Smooth muscle cell (in vitro differentiated cells): ENCODE results near the gene BTBD7. TPM values are rescaled to one million over a fixed set of nuclear protein-coding genes. Genes with fewer than 3 reads are reported as not detected.

Experiments used
- DNase-seq: peaks from one replicate; lab custom pipeline; 2025; ENCODE audit not compliant: unreplicated experiment; lab: John Stamatoyannopoulos, UW
- H2AFZ ChIP-seq: fragments of 200-600 bp; sonication (generic); 2 replicates; pipeline ENCODE4 v1.6.0; 2016; ENCODE audit warnings: antibody characterized with exemption, low read depth, mild to moderate bottlenecking
- H3F3A ChIP-seq: fragments of 200-600 bp; sonication (generic); 2 replicates; pipeline ENCODE4 v1.6.0; 2017; ENCODE audit warnings: antibody characterized with exemption, low read depth
- H3K27ac ChIP-seq: fragments of 200-600 bp; sonication (generic); 2 replicates; pipeline ENCODE4 v1.5.1; 2016; ENCODE audit warnings: low read depth, mild to moderate bottlenecking
- H3K27me3 ChIP-seq: fragments of 200-600 bp; sonication (generic); 2 replicates; pipeline ENCODE4 v1.6.1; 2016; ENCODE audit warnings: low read depth, mild to moderate bottlenecking
- H3K36me3 ChIP-seq: fragments of 200-600 bp; sonication (generic); 2 replicates; pipeline ENCODE4 v1.5.1; 2016; ENCODE audit warnings: low read depth
- H3K4me1 ChIP-seq: fragments of 200-600 bp; sonication (generic); 2 replicates; pipeline ENCODE4 v1.5.1; 2016; ENCODE audit warnings: low read depth
- H3K4me2 ChIP-seq: fragments of 200-600 bp; sonication (generic); 2 replicates; pipeline ENCODE4 v1.6.0; 2016; ENCODE audit warnings: mild to moderate bottlenecking
- H3K4me3 ChIP-seq: fragments of 200-600 bp; sonication (generic); 2 replicates; pipeline ENCODE4 v1.5.1; 2016; ENCODE audit warnings: mild to moderate bottlenecking
- H3K79me2 ChIP-seq: fragments of 200-600 bp; sonication (generic); 2 replicates; pipeline ENCODE4 v1.6.0; 2016; ENCODE audit warnings: low read depth, mild to moderate bottlenecking
- H3K9ac ChIP-seq: fragments of 200-600 bp; sonication (generic); 2 replicates; pipeline ENCODE4 v1.6.0; 2016; ENCODE audit warnings: low read depth
- H3K9me3 ChIP-seq: fragments of 200-600 bp; sonication (generic); replicated peaks from 2 replicates; pipeline ENCODE4 v1.5.1; 2016; ENCODE audit warnings: low read depth
- H4K20me1 ChIP-seq: fragments of 200-600 bp; sonication (generic); 2 replicates; pipeline ENCODE4 v1.6.0; 2016; ENCODE audit warnings: low read depth
- WGBS: methylation state at CpG from one replicate; pipeline ENCODE4 v1.1.7; 2016; ENCODE audit warnings: low lambda C conversion rate; 5-methylcytosine and 5-hydroxymethylcytosine counted together
- polyA plus RNA-seq: library from polyadenylated mRNA; unstranded; fragments of >200 nt; fragmentation: Nextera tagmentation; extraction: Ambion mirVana; gene quantifications from 2 replicates; pipeline ENCODE4 v1.2.1, GENCODE V29; 2016
- total RNA-seq: library from RNA; depleted of rRNA; stranded (reverse); fragments of >200 nt; gene quantifications from 2 replicates; pipeline ENCODE4 v1.2.3, GENCODE V29; 2014
- TF ChIP-seq, protein P1 (sequence below): fragments of 200-600 bp; sonication (generic); IDR thresholded peaks from 2 replicates; pipeline ENCODE4 v1.5.1; 2017; ENCODE audit warnings: borderline replicate concordance, mild to moderate bottlenecking, antibody characterized with exemption; ENCODE audit not compliant: insufficient read depth, poor library complexity, severe bottlenecking

Gene BTBD7
- total and polyA plus RNA-seq, 2 experiments from 2014 or later, result 14.1 to 34.7 TPM

DNA sequence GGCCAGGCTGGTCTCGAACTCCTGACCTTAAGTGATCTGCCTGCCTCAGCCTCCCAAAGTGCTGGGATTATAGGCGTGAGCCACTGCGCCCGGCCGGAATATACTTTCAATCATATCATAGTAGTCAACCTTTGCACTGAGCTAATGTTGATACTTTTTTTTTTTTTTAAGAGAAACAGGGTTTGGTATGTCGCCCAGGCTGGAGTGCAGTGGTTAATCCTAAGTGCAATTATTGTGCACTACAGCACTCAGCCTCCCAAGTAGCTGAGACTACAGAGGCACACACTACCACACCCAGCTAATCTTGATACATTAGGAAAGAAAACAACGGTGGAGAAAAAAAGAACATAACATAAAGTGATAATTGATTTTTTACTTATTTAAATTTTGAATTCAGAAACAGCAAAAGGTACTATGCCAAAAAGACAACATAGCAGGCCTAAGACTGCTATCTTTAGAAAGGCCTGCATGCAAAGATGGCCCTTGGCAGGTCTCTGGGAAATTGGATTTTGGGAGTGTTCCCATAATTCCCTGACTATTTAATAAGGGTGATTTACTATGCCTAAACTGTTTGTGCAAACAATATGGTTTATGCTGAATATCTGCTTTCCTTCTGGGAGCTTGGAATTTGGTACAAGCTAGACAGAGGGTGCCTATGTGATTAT lies 15.5 kb downstream of the BTBD7 start:
- H3F3A ChIP-seq, result peaks cover 14% of the 10 kb centered on the region
- WGBS, result 89% methylated on average over 7 of the region's 7 CpGs
- no peaks in the 10 kb centered on the region for H3K36me3 ChIP-seq
- no peak overlapping the region for H3K9ac ChIP-seq
- H3K27me3 ChIP-seq, result no peaks in the 10 kb centered on the region
- TF ChIP-seq, protein P1, sequence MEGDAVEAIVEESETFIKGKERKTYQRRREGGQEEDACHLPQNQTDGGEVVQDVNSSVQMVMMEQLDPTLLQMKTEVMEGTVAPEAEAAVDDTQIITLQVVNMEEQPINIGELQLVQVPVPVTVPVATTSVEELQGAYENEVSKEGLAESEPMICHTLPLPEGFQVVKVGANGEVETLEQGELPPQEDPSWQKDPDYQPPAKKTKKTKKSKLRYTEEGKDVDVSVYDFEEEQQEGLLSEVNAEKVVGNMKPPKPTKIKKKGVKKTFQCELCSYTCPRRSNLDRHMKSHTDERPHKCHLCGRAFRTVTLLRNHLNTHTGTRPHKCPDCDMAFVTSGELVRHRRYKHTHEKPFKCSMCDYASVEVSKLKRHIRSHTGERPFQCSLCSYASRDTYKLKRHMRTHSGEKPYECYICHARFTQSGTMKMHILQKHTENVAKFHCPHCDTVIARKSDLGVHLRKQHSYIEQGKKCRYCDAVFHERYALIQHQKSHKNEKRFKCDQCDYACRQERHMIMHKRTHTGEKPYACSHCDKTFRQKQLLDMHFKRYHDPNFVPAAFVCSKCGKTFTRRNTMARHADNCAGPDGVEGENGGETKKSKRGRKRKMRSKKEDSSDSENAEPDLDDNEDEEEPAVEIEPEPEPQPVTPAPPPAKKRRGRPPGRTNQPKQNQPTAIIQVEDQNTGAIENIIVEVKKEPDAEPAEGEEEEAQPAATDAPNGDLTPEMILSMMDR, result no peak
- peak overlapping the region; percentile 80 for H3K27ac ChIP-seq
- peaks cover 3% of the 10 kb centered on the region for H3K4me1 ChIP-seq
- peaks cover 100% of the 10 kb centered on the region for H4K20me1 ChIP-seq
- DNase-seq, result no peak
- no peak overlapping the region for H2AFZ ChIP-seq
- peaks cover 92% of the 10 kb centered on the region for H3K79me2 ChIP-seq
- peak overlapping the region; percentile 55 for H3K4me2 ChIP-seq
- no peak overlapping the region for H3K4me3 ChIP-seq
- no peaks in the 10 kb centered on the region for H3K9me3 ChIP-seq

DNA sequence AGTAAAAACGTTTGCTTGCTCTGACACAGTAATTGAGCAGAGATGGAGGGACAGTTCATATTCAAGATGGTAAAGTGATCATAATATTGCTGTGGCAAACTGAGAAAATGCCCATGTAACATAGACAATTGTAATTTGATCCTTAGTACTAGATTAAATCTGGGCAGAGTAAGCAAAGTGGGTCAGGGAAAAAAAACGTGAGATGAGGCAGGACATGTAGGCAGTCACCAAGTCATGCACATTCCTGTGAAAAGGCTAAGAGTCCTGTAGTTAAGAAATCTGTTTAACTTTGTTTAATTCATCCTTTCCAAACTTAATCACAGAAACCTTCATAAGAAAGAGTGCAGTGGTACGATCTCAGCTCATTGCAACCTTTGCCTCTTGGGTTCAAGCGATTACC lies 16.1 kb downstream of the BTBD7 start:
- H3K9ac ChIP-seq, result no peak overlapping the region
- peaks cover 3% of the 10 kb centered on the region for H3K4me1 ChIP-seq
- H3K79me2 ChIP-seq, result peaks cover 92% of the 10 kb centered on the region
- H3K36me3 ChIP-seq, result no peaks in the 10 kb centered on the region
- TF ChIP-seq, protein P1, result no peak
- no peaks in the 10 kb centered on the region for H3K27me3 ChIP-seq
- no peak overlapping the region for H2AFZ ChIP-seq
- H3K27ac ChIP-seq, result peak overlapping the region; percentile 80
- peaks cover 14% of the 10 kb centered on the region for H3F3A ChIP-seq
- H4K20me1 ChIP-seq, result peaks cover 100% of the 10 kb centered on the region
- WGBS, result 84% methylated on average over 4 of the region's 4 CpGs
- DNase-seq, result no peak
- peak overlapping the region; percentile 55 for H3K4me2 ChIP-seq
- H3K9me3 ChIP-seq, result no peaks in the 10 kb centered on the region
- no peak overlapping the region for H3K4me3 ChIP-seq

DNA sequence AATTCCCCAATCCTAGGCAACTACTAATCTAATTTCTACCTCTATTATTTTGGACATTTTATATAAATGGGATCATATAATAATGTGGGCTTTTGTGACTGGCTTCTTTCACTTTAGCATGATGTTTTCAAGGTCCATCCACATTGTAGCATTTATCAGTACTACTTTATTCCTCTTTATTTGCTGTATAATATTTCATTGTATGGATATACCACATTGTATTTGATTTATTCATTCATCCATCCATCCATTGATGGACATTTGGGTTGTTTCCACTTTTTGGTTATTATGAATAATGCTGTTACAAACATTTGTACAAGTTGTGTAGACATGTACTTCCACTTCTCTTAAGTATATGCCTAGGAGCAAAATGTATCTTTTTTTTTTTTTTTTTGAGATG lies 17.3 kb downstream of the BTBD7 start:
- Histone ChIP-seq H3K4me3 (no peak overlapping the region), H3K9me3 (no peaks in the 10 kb centered on the region), H4K20me1 (peaks cover 99% of the 10 kb centered on the region), H3K27me3 (no peaks in the 10 kb centered on the region), H3K36me3 (no peaks in the 10 kb centered on the region), H3K4me2 (no peak overlapping the region), H3K9ac (no peak overlapping the region), H3F3A (peaks cover 14% of the 10 kb centered on the region), H3K27ac (no peak overlapping the region), H3K4me1 (peaks cover 3% of the 10 kb centered on the region), H2AFZ (no peak overlapping the region), H3K79me2 (peaks cover 92% of the 10 kb centered on the region)
- DNase-seq, result no peak
- TF ChIP-seq, protein P1, result no peak

DNA sequence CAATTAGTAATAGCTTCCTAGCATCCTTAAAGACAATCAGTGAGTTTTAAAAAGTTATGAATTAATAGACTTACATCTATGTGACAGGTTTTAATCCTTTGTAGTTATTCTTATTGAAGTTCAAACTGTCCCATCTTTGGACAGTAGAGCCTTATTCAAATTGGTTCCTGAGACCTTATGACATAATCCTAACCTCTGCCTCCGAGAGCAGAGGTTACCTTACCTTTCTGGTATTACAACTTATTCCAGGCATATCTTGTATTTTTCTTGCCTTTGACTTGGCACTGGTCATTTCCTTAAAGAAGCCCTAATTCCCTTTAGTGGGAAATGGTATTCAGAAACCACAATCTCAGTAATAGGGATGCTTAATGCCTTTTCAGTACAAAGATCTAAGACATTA lies 21.8 kb downstream of the BTBD7 start:
- Histone ChIP-seq H3K4me1 (no peaks in the 10 kb centered on the region), H3K79me2 (peaks cover 100% of the 10 kb centered on the region), H3K27me3 (no peaks in the 10 kb centered on the region), H4K20me1 (peaks cover 95% of the 10 kb centered on the region), H3F3A (no peaks in the 10 kb centered on the region), H3K4me2 (no peak overlapping the region), H3K4me3 (no peak overlapping the region), H3K9me3 (no peaks in the 10 kb centered on the region), H2AFZ (no peak overlapping the region), H3K27ac (no peak overlapping the region), H3K9ac (no peak overlapping the region), H3K36me3 (no peaks in the 10 kb centered on the region)
- 83% methylated on average over 1 of the region's 1 CpG for WGBS
- no peak for DNase-seq
- TF ChIP-seq, protein P1, result no peak
